ENCODE measurements around the gene PADI1. TPM values are rescaled to one million over a fixed set of nuclear protein-coding genes. Genes with fewer than 3 reads are reported as not detected.
A peak's percentile ranks its signal among the peaks of the same experiment; 100 is the strongest.

Gene PADI1
- total RNA-seq, 1 experiment from 2014 or later, result 0.37 TPM

- Histone ChIP-seq H2AFZ (ENCODE audit: low read depth, low read length, poor library complexity, severe bottlenecking) (no peak overlapping the region), H3K9me3 (ENCODE audit: control insufficient read depth in 1 of 2, insufficient read depth in 1 of 2, low read depth in 1 of 2, low read length in 2 of 2) (no peaks in the 10 kb centered on the region), H3K4me2 (ENCODE audit: low read length) (no peak overlapping the region), H3K79me2 (ENCODE audit: insufficient read depth, low read length) (no peaks in the 10 kb centered on the region), H3K4me3 (replicated peaks in 1 of 2; ENCODE audit: low read depth in 1 of 2, low read length in 2 of 2) (no peak overlapping the region), H3K9me2 (ENCODE audit: insufficient read depth) (no peaks in the 10 kb centered on the region), H3K9ac (ENCODE audit: low read length) (no peak overlapping the region), H3K4me1 (ENCODE audit: control insufficient read depth in 1 of 2, insufficient read depth in 2 of 2, low read length in 2 of 2) (peaks cover 22 to 56% of the 10 kb centered on the region in 2 experiments), H4K20me1 (ENCODE audit: insufficient read depth) (no peaks in the 10 kb centered on the region), H3K36me3 (ENCODE audit: control insufficient read depth in 1 of 2, insufficient read depth in 2 of 2, low read length in 2 of 2) (no peaks in the 10 kb centered on the region), H3K27ac (ENCODE audit: low read depth, low read length) (no peak overlapping the region), H3K27me3 (ENCODE audit: insufficient read depth, low read length) (no peaks in the 10 kb centered on the region)
- BruUV-seq (replicated peaks), result no TSS peak
- DNase-seq (ENCODE audit: low read depth, low spot score) (no peak), ATAC-seq (no peak)
- TF ChIP-seq EGR1 (IDR thresholded peaks at IDR 0.05; ENCODE audit: low read depth) (no peak), ZFX (IDR thresholded peaks at IDR 0.05) (no peak), ZBTB33 (IDR thresholded peaks at IDR 0.05; ENCODE audit: extremely low read depth, insufficient replicate concordance, low read length) (no peak)
- ChIA-PET CTCF (no interaction called here), RAD21 (ENCODE audit: low non-redundant PET in 1 of 2, low total read pairs in 2 of 2, uncharacterized antibody in 2 of 2, unreplicated experiment in 2 of 2) (no interaction called here), POLR2A (interaction anchor here (2.3 kb wide), 1 partner anchor 16 kb away, joined by 6 read pairs; no protein-coding TSS in a partner anchor)
- intact Hi-C loops (cut with micrococcal nuclease), result no loop called here
Measured at GRCh38 chr1:17206196-17206595, 1.3 kb downstream of the PADI1 start.

- no peaks in the 10 kb centered on the region for H4K20me1 ChIP-seq (ENCODE audit: insufficient read depth)
- ChIA-PET RAD21 (ENCODE audit: low non-redundant PET in 1 of 2, low total read pairs in 2 of 2, uncharacterized antibody in 2 of 2, unreplicated experiment in 2 of 2) (no interaction called here), CTCF (no interaction called here), POLR2A (interaction anchor here (1.6 to 2.3 kb wide), 2 partner anchors 16 to 17 kb away, joined by 4 to 6 read pairs; no protein-coding TSS in a partner anchor)
- ATAC-seq (no peak), DNase-seq (ENCODE audit: low read depth, low spot score) (no peak)
- no peaks in the 10 kb centered on the region for H3K27me3 ChIP-seq (ENCODE audit: insufficient read depth, low read length)
- intact Hi-C loops (cut with micrococcal nuclease), result no loop called here
- no peaks in the 10 kb centered on the region for H3K79me2 ChIP-seq (ENCODE audit: insufficient read depth, low read length)
- no peak overlapping the region for H3K4me3 ChIP-seq (replicated peaks in 1 of 2; ENCODE audit: low read depth in 1 of 2, low read length in 2 of 2)
- H3K4me1 ChIP-seq (ENCODE audit: control insufficient read depth in 1 of 2, insufficient read depth in 2 of 2, low read length in 2 of 2), result peaks cover 17 to 51% of the 10 kb centered on the region in 2 experiments
- H3K9me3 ChIP-seq (ENCODE audit: control insufficient read depth in 1 of 2, insufficient read depth in 1 of 2, low read depth in 1 of 2, low read length in 2 of 2), result no peaks in the 10 kb centered on the region
- BruUV-seq (replicated peaks), result no TSS peak
- no peak overlapping the region for H3K9ac ChIP-seq (ENCODE audit: low read length)
- H3K9me2 ChIP-seq (ENCODE audit: insufficient read depth), result no peaks in the 10 kb centered on the region
- H2AFZ ChIP-seq (ENCODE audit: low read depth, low read length, poor library complexity, severe bottlenecking), result no peak overlapping the region
- no peaks in the 10 kb centered on the region for H3K36me3 ChIP-seq (ENCODE audit: control insufficient read depth in 1 of 2, insufficient read depth in 2 of 2, low read length in 2 of 2)
- H3K4me2 ChIP-seq (ENCODE audit: low read length), result peak overlapping the region; percentile 71
- TF ChIP-seq CBX3 (IDR thresholded peaks at IDR 0.05; ENCODE audit: low read depth) (no peak), SRF (IDR thresholded peaks at IDR 0.05; ENCODE audit: low read depth) (no peak), EZH2phosphoT487 (IDR thresholded peaks at IDR 0.05; ENCODE audit: borderline replicate concordance) (no peak), ZFX (IDR thresholded peaks at IDR 0.05) (no peak)
- no peak overlapping the region for H3K27ac ChIP-seq (ENCODE audit: low read depth, low read length)
Measured at GRCh38 chr1:17207046-17207445, 2.1 kb downstream of the PADI1 start.
